HG03571 (cell line): ENCODE results near the gene TCP11.

Experiments
- ATAC-seq: cut with Tn5 transposase; IDR thresholded peaks from one replicate; pipeline ENCODE4 v1.9.1; 2021; ENCODE audit not compliant: unreplicated experiment

Gene TCP11

GRCh38 chr6:35173427-35174087, 32.4 kb upstream of the TCP11 start:
- ATAC-seq, result no peak

DNA sequence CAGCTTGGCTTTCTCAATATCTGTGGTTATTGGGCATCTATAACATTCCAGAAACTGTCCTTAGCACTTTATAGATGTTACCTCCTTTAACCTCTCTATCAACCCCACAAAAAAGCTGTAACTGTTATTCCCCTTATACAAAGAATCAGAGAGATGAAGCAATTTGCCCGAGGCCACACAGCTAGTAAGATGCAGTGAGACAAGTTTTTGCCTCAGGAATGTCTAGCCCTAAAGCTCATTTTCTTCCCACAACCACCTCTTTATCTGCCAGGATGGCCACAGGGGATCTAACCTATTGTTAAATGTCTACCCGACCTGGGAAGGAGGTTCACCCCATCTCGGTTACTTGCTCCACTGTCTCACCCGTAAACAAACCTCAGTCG, 31.9 kb upstream of the TCP11 start:
- ATAC-seq, result no peak

DNA sequence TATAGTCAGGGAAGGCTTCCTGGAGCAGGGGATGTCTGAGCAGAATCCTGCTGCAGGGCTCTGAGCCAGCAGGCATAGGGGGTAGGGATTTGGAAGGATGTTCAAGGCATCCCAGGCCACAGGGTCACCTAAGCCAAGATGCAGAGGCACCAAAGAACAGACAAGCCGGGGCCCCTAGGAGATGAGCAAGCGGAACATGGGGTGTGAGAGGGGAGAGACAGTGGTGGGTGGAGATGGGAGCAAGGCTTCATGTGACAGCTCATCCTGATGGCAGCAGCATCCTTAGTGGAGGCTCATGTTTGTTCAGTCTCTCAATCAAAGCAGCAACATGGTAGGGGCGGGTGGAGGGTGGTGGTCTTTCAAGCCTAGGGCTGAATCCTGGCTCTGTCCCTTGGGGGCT, 29.8 kb upstream of the TCP11 start:
- no peak for ATAC-seq

GRCh38 chr6:35170166-35170565, 29.0 kb upstream of the TCP11 start:
- no peak for ATAC-seq

- no peak for ATAC-seq
Measured at GRCh38 chr6:35168461-35168861, 27.3 kb upstream of the TCP11 start.

- no peak for ATAC-seq
Measured at GRCh38 chr6:35167505-35167904, 26.4 kb upstream of the TCP11 start.

GRCh38 chr6:35166520-35166919, 25.4 kb upstream of the TCP11 start:
- ATAC-seq, result no peak

- no peak for ATAC-seq
Measured at GRCh38 chr6:35166116-35166515, 25.0 kb upstream of the TCP11 start.

GRCh38 chr6:35165630-35166071, 24.5 kb upstream of the TCP11 start:
- ATAC-seq, result no peak

DNA sequence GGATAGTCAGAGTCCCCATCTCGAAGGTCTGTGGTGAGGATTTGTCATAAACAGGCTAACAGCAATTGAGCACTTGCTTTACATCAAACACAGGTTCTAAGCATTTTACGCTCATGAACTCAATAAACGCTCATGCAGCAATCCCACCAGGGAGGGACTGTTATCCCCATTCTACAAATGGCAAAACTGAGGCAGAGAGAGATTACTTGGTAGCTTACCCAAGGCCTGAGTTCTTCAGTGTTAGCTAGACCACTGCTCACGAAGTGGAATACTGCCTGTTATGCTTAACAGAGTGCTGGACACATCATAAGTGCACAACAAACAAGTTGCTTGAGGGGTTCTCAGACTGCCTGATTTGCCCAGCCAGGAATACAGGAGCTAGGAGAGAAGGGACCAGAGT, 23.7 kb upstream of the TCP11 start:
- ATAC-seq, result no peak

DNA sequence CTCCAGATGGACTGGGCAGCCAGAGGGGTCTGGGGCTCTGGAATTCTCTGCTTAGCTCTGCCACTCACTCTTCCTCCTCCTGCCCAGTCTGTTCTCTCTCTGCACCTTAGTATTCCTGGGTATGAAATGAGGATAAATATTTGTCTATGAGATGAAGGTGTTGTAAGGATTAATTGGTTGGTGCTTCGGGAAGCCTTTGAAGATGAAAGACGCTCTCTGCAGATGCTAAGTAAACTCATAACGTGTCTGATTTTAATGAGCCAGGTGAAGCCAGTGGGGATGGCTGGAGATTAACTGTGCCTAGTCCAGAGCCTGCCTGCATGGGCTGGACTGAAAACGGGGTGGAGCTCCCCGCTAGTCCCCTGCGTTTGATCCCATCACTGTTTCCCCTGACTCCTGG, 23.1 kb upstream of the TCP11 start:
- no peak for ATAC-seq

GRCh38 chr6:35163836-35164235, 22.7 kb upstream of the TCP11 start:
- ATAC-seq, result no peak

GRCh38 chr6:35161776-35162607, 20.9 kb upstream of the TCP11 start:
- no peak for ATAC-seq

DNA sequence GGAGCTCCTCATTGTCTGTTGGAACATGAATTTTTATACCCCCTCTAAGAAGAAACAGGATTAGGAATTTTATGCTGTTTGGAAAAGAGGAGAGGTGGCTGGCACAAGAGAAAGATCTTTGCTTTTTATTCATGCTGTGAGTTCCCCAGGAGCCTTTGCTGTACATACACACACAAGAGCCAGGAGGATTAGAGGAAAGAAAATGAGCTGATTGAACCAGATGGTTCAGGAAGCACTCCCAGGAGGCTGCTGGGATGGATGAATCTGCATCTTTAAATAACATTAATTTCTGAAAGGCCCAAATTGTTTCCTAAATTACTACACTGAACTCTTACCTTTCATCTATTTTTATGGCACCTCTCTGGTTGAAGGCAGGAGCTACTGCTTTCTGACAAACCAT, 20.1 kb upstream of the TCP11 start:
- ATAC-seq, result no peak

DNA sequence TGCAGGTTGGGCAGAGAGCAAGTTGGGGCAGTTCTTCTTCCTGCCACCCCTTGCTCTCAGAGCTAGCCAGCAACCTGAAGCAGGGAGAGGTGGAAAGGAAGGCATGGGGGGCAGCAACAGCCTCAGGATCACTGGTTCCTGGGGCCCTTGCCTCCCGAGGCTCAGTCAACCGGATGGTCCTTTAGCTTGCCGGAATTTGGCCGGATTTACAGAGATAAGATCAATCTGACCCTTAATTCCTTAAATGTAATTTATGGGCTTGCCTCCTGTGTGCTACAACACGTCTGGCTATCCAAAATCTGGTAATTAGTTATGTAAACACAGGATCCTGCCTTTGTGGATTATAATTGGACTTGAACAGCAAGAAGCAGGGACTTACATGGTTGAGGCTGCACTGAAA, 19.5 kb upstream of the TCP11 start:
- no peak for ATAC-seq

DNA sequence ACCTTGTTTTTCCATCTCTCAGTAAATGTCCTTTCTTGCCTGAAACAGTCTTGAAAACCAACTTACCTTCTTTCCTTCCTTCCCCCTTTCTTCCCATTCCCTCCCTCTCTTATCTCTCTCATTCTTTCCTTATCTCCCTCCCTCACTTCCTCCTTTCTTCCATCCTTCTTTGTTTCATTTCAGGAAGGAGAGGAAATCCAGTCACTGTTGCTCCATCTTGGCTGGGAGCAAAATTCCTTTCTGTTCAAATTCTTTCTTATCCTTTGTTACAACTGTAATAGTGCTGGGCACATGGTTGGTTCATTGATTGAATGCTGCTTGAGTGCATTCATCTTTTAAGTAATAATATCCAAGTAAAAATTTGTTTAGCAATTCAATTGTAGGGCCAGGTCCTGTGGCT, 17.4 kb upstream of the TCP11 start:
- no peak for ATAC-seq

GRCh38 chr6:35154947-35155346, 13.8 kb upstream of the TCP11 start:
- ATAC-seq, result no peak

- no peak for ATAC-seq
Measured at GRCh38 chr6:35154262-35154661, 13.1 kb upstream of the TCP11 start.

DNA sequence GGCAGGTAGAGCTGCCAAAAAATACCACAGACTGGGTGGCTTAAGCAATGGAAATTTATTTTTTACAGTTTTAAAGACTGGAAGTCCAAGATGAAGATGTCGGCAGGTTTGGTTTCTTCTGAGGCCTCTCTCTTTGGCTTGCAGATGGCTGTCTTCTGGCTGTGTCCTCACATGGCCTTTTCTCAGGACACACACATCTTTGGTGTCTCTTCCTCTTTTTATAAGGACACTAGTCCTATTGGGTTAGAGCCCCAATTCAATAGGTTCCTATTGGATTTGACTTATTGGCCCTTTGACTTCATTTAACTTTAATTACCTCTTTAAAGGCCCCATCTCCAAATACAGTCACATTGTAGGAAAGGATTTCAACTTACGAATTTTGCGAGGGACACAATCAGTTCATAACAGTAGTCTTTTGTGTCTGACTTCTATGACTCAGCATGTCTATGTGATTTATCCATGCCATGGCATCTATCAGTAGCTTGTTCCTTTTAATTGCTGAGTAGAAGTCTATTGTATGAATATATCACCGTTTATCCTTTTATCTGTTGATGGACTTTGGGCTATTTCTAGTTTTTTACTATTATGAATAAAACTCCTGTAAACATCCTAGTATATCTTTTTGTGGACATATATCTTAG, 11.0 kb upstream of the TCP11 start:
- no peak for ATAC-seq

- no peak for ATAC-seq
Measured at GRCh38 chr6:35151466-35151865, 10.3 kb upstream of the TCP11 start.

GRCh38 chr6:35149891-35150566, 8.9 kb upstream of the TCP11 start:
- ATAC-seq, result no peak
